SK-N-MC (cell line): ENCODE measurements around the gene SPATA1.

ENCODE experiments used
- EZH2 ChIP-seq: fragments of 200-600 bp; sonication (generic); IDR thresholded peaks from one replicate; pipeline ENCODE4 v1.6.1; 2017; ENCODE audit warnings: antibody characterized with exemption
- POLR2AphosphoS5 ChIP-seq: IDR thresholded peaks from 2 replicates; pipeline ENCODE4 v1.6.1; 2012; ENCODE audit warnings: mild to moderate bottlenecking, low read depth, low read length, borderline replicate concordance

- TF ChIP-seq EZH2 (no peak), POLR2AphosphoS5 (no peak)
Observed at GRCh38 chr1:84504580-84505492, 1.4 kb upstream of the SPATA1 start.
